ENCODE results near the gene HOXA5.

HOXA5 gene

GRCh38 chr7:27106901-27107240 lies 36.6 kb downstream of the HOXA5 start:
- Histone ChIP-seq H3K4me1 (ENCODE audit: low read length) (no peaks in the 10 kb centered on the region), H3K27me3 (replicated peaks; ENCODE audit: insufficient read depth, low read length) (peaks cover 48% of the 10 kb centered on the region), H3K79me2 (ENCODE audit: low read length) (no peaks in the 10 kb centered on the region), H3K9me3 (replicated peaks; ENCODE audit: insufficient read depth, low read length) (no peaks in the 10 kb centered on the region), H2AFZ (ENCODE audit: low read length) (no peak overlapping the region), H3K4me3 (ENCODE audit: low read length) (no peak overlapping the region), H3K4me2 (ENCODE audit: low read depth, low read length) (no peak overlapping the region), H3K9ac (ENCODE audit: low read length) (no peak overlapping the region), H3K9me2 (replicated peaks; ENCODE audit: insufficient read depth, low read length) (no peaks in the 10 kb centered on the region), H3K36me3 (replicated peaks; ENCODE audit: insufficient read depth, low read length) (no peaks in the 10 kb centered on the region), H3K27ac (ENCODE audit: low read length) (no peak overlapping the region), H4K20me1 (ENCODE audit: insufficient read depth, low read length) (no peaks in the 10 kb centered on the region), H3F3A (ENCODE audit: insufficient read depth, low read length) (no peaks in the 10 kb centered on the region)
- TF ChIP-seq EZH2 (optimal IDR thresholded peaks at IDR 0.05; ENCODE audit: low read depth, low read length) (no peak), EZH2phosphoT487 (IDR thresholded peaks at IDR 0.05; ENCODE audit: low read length) (no peak)
- TF ChIP-seq, protein P1, sequence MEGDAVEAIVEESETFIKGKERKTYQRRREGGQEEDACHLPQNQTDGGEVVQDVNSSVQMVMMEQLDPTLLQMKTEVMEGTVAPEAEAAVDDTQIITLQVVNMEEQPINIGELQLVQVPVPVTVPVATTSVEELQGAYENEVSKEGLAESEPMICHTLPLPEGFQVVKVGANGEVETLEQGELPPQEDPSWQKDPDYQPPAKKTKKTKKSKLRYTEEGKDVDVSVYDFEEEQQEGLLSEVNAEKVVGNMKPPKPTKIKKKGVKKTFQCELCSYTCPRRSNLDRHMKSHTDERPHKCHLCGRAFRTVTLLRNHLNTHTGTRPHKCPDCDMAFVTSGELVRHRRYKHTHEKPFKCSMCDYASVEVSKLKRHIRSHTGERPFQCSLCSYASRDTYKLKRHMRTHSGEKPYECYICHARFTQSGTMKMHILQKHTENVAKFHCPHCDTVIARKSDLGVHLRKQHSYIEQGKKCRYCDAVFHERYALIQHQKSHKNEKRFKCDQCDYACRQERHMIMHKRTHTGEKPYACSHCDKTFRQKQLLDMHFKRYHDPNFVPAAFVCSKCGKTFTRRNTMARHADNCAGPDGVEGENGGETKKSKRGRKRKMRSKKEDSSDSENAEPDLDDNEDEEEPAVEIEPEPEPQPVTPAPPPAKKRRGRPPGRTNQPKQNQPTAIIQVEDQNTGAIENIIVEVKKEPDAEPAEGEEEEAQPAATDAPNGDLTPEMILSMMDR (IDR thresholded peaks at IDR 0.05; ENCODE audit: low read length) = no peak
- no peak for DNase-seq

GRCh38 chr7:27106181-27106900 lies 37.1 kb downstream of the HOXA5 start:
- H3K4me1 ChIP-seq (ENCODE audit: low read length) = no peaks in the 10 kb centered on the region
- H2AFZ ChIP-seq (ENCODE audit: low read length) = no peak overlapping the region
- H3K27me3 ChIP-seq (replicated peaks; ENCODE audit: insufficient read depth, low read length) = peaks cover 44% of the 10 kb centered on the region
- no peak for TF ChIP-seq EZH2phosphoT487 (IDR thresholded peaks at IDR 0.05; ENCODE audit: low read length)
- no peak for TF ChIP-seq EZH2 (optimal IDR thresholded peaks at IDR 0.05; ENCODE audit: low read depth, low read length)
- TF ChIP-seq, protein P1 (IDR thresholded peaks at IDR 0.05; ENCODE audit: low read length) = no peak
- no peak overlapping the region for H3K27ac ChIP-seq (ENCODE audit: low read length)
- no peaks in the 10 kb centered on the region for H3K36me3 ChIP-seq (replicated peaks; ENCODE audit: insufficient read depth, low read length)
- H3K9ac ChIP-seq (ENCODE audit: low read length) = no peak overlapping the region
- H4K20me1 ChIP-seq (ENCODE audit: insufficient read depth, low read length) = no peaks in the 10 kb centered on the region
- H3K4me3 ChIP-seq (ENCODE audit: low read length) = no peak overlapping the region
- no peaks in the 10 kb centered on the region for H3K9me3 ChIP-seq (replicated peaks; ENCODE audit: insufficient read depth, low read length)
- no peaks in the 10 kb centered on the region for H3K79me2 ChIP-seq (ENCODE audit: low read length)
- no peak for DNase-seq
- no peak overlapping the region for H3K4me2 ChIP-seq (ENCODE audit: low read depth, low read length)
- no peaks in the 10 kb centered on the region for H3K9me2 ChIP-seq (replicated peaks; ENCODE audit: insufficient read depth, low read length)
- no peaks in the 10 kb centered on the region for H3F3A ChIP-seq (ENCODE audit: insufficient read depth, low read length)

DNA sequence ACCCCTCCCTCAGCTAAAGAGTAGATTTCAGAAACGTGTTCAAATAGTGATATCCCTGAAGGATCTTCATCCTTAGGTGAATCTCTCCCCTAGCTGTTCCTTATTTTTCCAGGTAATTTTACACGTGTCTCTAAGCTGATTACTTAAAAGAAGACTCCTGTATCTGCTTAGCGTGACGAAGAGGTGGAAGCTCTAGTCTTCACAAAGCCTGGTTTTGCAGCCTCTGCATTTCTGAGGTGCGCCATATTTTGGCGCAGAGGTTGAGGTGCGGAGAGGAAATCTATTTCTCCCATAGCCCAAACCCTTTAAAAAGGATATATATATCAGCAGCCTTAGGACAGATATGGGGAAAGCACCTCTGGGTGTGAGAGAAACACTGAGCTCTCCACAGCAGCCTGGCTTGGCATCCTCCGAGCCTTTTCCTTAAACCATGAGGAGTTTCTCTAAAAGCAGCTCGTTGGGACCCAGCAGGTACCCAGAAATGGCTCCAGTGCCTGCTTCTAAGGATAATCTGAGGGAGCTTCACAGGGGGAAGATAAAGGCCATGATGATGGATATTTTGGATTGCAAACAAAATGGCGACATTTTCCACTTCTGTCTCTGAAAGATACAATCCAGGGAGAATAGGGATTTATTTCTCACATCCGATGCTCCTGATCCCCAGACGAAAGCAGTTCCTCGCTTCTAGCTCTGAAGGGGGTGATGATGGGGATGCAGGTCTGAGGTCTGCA lies 38.0 kb downstream of the HOXA5 start:
- H3K9me2 ChIP-seq (replicated peaks; ENCODE audit: insufficient read depth, low read length) = no peaks in the 10 kb centered on the region
- TF ChIP-seq EZH2phosphoT487 (IDR thresholded peaks at IDR 0.05; ENCODE audit: low read length) (no peak), EZH2 (optimal IDR thresholded peaks at IDR 0.05; ENCODE audit: low read depth, low read length) (no peak)
- TF ChIP-seq, protein P1 (IDR thresholded peaks at IDR 0.05; ENCODE audit: low read length) = no peak
- no peaks in the 10 kb centered on the region for H3K79me2 ChIP-seq (ENCODE audit: low read length)
- H3K4me1 ChIP-seq (ENCODE audit: low read length) = no peaks in the 10 kb centered on the region
- H3K36me3 ChIP-seq (replicated peaks; ENCODE audit: insufficient read depth, low read length) = no peaks in the 10 kb centered on the region
- H4K20me1 ChIP-seq (ENCODE audit: insufficient read depth, low read length) = no peaks in the 10 kb centered on the region
- H3K27me3 ChIP-seq (replicated peaks; ENCODE audit: insufficient read depth, low read length) = peaks cover 44% of the 10 kb centered on the region
- H3F3A ChIP-seq (ENCODE audit: insufficient read depth, low read length) = no peaks in the 10 kb centered on the region
- no peak overlapping the region for H3K9ac ChIP-seq (ENCODE audit: low read length)
- H3K27ac ChIP-seq (ENCODE audit: low read length) = no peak overlapping the region
- no peak overlapping the region for H2AFZ ChIP-seq (ENCODE audit: low read length)
- H3K9me3 ChIP-seq (replicated peaks; ENCODE audit: insufficient read depth, low read length) = no peaks in the 10 kb centered on the region
- no peak for DNase-seq
- no peak overlapping the region for H3K4me2 ChIP-seq (ENCODE audit: low read depth, low read length)
- H3K4me3 ChIP-seq (ENCODE audit: low read length) = no peak overlapping the region

Measured in MM.1S (cell line).